ENCODE data around the gene PLCXD3. TPM values are rescaled to one million over a fixed set of nuclear protein-coding genes. Genes with fewer than 3 reads are reported as not detected.

Gene PLCXD3
- total and polyA plus RNA-seq, 7 donors, result 0.23 to 2.9 (median 1.6) TPM

- H3K27me3 ChIP-seq, result no peaks in the 10 kb centered on the region
- 86 to 92% methylated on average over 3 of the region's 3 CpGs for WGBS, 2 donors
- TF ChIP-seq POLR2AphosphoS5 (IDR thresholded peaks at IDR 0.05), result no peak
- no peak for DNase-seq
- no peaks in the 10 kb centered on the region for H3K4me1 ChIP-seq
- no peak overlapping the region for H3K27ac ChIP-seq
- H3K9me3 ChIP-seq, result no peaks in the 10 kb centered on the region
- intact Hi-C loops (cut with DNase I), result no loop called here
- no peak overlapping the region for H3K4me3 ChIP-seq
- no peaks in the 10 kb centered on the region for H3K36me3 ChIP-seq
Measured at GRCh38 chr5:41420492-41421067, 89.8 kb downstream of the PLCXD3 start.

- H3K27ac ChIP-seq, result no peak overlapping the region
- H3K4me3 ChIP-seq, result no peak overlapping the region
- no peaks in the 10 kb centered on the region for H3K9me3 ChIP-seq
- no peaks in the 10 kb centered on the region for H3K4me1 ChIP-seq
- TF ChIP-seq POLR2A (IDR thresholded peaks at IDR 0.05) (no peak), POLR2AphosphoS5 (IDR thresholded peaks at IDR 0.05) (no peak), CTCF (IDR thresholded peaks at IDR 0.05) (no peak), EP300 (IDR thresholded peaks at IDR 0.05) (no peak)
- no peak for DNase-seq
- H3K36me3 ChIP-seq, result no peaks in the 10 kb centered on the region
- no peaks in the 10 kb centered on the region for H3K27me3 ChIP-seq
- WGBS, 2 donors, result 64 to 76% methylated on average over 2 of the region's 2 CpGs
- intact Hi-C loops (cut with DNase I), result no loop called here
Measured at GRCh38 chr5:41418220-41419031, 92.0 kb downstream of the PLCXD3 start.

GRCh38 chr5:41416336-41416735 lies 94.1 kb downstream of the PLCXD3 start:
- TF ChIP-seq POLR2AphosphoS5 (IDR thresholded peaks at IDR 0.05) (no peak), POLR2A (IDR thresholded peaks at IDR 0.05) (no peak), EP300 (IDR thresholded peaks at IDR 0.05) (no peak), CTCF (IDR thresholded peaks at IDR 0.05) (no peak)
- Histone ChIP-seq H3K36me3 (no peaks in the 10 kb centered on the region), H3K4me1 (no peaks in the 10 kb centered on the region), H3K4me3 (no peak overlapping the region), H3K27ac (no peak overlapping the region), H3K9me3 (no peaks in the 10 kb centered on the region), H3K27me3 (no peaks in the 10 kb centered on the region)
- no peak for DNase-seq
- 83 to 86% methylated on average over 1 of the region's 1 CpG for WGBS, 2 donors
- intact Hi-C loops (cut with DNase I), result no loop called here

GRCh38 chr5:41415242-41415641 lies 95.2 kb downstream of the PLCXD3 start:
- Histone ChIP-seq H3K27ac (no peak overlapping the region), H3K9me3 (no peaks in the 10 kb centered on the region), H3K36me3 (no peaks in the 10 kb centered on the region), H3K4me1 (no peaks in the 10 kb centered on the region), H3K4me3 (no peak overlapping the region), H3K27me3 (no peaks in the 10 kb centered on the region)
- TF ChIP-seq POLR2AphosphoS5 (IDR thresholded peaks at IDR 0.05) (no peak), EP300 (IDR thresholded peaks at IDR 0.05) (no peak), POLR2A (IDR thresholded peaks at IDR 0.05) (no peak), CTCF (IDR thresholded peaks at IDR 0.05) (no peak)
- 73 to 78% methylated on average over 1 of the region's 1 CpG for WGBS, 2 donors
- intact Hi-C loops (cut with DNase I), result no loop called here
- DNase-seq, result no peak

GRCh38 chr5:41414598-41414997 lies 95.8 kb downstream of the PLCXD3 start:
- TF ChIP-seq POLR2AphosphoS5 (IDR thresholded peaks at IDR 0.05) (no peak), EP300 (IDR thresholded peaks at IDR 0.05) (no peak), POLR2A (IDR thresholded peaks at IDR 0.05) (no peak), CTCF (IDR thresholded peaks at IDR 0.05) (no peak)
- Histone ChIP-seq H3K4me1 (no peaks in the 10 kb centered on the region), H3K4me3 (no peak overlapping the region), H3K27me3 (no peaks in the 10 kb centered on the region), H3K27ac (no peak overlapping the region), H3K36me3 (no peaks in the 10 kb centered on the region), H3K9me3 (no peaks in the 10 kb centered on the region)
- WGBS, 2 donors, result 93 to 97% methylated on average over 2 of the region's 2 CpGs
- intact Hi-C loops (cut with DNase I), result no loop called here
- peak; percentile 66 for DNase-seq
